ENCODE measurements around the gene TBL2.
A peak's percentile ranks its signal among the peaks of the same experiment; 100 is the strongest.
"Not testable (repeated sequence)": the region's sequence is repeated elsewhere in the genome, so short reads cannot be mapped to it uniquely, and the experiment has no call there.

Gene TBL2

DNA sequence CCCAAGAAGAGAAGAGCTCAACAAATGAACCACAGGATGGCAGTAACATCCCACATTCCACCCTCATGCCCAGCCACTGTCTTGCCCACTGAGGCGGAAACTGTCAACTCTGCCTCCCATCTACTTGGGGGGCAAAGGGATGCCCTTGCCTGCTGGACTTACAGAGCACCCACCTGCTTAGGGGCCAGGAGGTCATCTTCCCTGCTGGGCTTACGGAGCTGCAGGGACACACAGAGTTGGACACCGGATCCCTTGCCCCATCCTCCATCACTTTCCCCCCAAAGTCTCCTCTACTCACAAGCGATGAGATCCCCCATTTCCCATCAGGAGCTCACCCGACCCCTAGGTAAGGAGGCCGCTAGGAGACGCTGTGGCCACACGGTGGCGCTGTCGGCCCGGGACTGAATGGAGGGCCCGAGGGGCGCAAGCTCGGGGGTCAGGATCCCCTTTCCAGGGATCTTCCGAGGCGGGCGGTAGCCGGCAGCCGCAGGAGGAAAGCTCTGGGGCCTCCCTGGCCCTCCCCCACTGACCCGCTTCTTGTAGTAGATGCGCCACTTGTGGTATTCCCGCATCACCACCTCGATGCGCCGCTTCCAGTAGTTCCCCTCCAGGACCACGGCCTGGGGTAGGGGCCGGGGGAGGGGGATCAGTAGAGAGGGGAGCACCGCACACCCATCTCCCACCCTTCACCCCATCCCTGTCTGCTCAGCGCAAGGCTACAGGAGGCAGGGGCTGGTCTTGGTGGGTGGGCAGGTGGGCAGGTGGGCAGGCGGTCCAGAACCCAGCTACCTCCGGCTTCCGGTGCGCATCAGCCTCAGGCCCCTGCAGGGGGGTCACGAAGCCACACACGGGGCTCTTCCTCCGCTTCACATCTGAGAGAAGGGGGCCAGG is 28.7 kb upstream of the TBL2 start:
- peak; percentile 74 for DNase-seq (ENCODE audit: low read depth, low spot score)

DNA sequence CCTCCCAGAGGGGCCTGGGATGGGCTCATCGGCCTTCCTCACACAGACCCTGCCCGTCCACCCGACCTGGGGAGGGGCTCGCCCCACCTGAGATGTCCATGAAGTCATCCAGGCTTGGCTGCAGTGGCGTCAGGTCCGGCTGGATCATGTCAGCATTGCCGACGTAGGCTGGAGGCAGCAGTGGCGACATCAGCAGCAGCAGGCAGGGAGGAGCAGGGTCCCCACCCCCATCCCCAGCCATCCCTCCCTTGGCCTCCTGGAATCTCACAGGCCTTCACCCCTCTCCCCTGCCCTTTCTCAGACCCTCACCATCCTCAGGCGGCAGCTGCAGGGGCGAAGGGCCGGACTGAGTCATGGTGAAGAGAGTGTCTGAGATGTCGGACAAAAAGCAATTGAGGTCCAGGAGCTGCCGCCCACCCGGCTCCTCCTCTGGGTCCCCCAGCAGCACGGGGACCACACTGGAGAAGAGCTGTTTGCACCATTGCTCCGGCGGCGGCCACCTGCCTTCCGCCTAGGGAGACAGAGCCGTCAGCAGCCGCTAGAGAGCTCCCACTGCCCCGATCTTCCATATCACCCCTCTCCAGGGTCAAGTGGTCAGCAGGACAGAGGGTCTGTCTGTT is 27.3 kb upstream of the TBL2 start:
- no peak for DNase-seq (ENCODE audit: low read depth, low spot score)

DNA sequence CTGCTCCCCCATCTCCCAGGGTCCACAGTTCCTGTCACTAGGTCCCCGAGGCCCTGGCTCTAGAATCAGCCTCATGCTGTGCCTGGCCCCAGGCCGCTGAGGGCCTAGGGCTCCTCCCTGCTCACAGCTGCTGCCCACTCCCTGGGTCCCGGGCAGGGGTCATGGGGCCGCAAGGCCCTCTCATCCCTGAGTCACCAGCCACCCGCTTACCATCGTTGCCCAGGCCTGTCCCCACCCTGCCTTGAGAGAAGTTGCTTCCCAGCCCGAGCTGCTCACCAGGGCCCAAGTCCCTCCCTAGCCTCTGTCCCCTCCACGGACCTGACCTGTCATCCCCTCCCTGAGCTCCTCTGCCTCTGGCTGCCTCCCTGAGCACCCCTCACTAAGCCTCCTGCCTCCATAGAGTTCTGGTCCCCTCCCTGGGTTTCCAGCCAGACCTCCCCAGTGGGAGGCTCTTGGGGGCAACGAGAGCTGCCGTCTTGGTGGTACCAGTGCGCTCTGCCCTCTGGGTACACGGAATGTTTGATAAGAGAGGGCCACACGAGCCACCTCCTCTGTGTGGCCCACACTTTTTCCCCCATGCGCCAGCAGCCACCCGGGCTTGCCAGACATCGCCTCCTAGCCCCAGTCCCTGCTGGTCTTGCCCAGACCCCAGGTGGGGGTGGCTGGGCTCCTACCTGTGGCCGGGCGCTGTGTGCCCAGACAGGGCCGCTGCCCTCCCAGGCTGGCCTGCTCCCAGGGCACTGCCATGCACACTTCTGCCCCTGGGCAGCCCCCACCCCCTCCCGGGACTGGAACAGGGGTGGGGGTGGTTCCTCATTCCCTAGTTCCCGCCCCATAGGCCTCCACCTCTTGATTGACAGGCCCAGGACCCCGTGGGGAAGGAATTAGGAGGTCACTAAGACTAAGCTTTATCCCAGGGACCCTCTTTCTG is 24.6 kb upstream of the TBL2 start:
- no peak for DNase-seq (ENCODE audit: low read depth, low spot score)

DNA sequence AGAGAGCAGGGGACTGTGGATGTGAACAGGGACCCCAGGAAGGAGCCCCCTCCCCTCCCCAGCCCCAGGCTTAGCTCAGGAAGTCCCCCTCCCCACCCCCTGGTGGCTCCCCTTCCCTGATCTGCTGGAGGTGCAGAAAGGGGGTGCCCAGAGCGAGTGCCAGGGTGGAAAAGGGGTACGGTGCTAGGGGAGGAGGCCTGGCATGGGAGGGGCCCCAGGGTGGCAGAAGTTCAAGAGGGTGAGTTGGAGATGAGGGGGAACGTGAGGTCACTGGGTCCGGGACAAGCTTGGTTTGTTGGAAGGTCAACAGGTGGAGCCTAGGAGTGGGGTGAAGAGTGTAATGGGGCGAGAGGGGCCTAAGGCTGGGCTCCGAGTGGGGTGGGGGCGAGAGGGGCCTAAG is 21.5 kb upstream of the TBL2 start:
- no peak for DNase-seq (ENCODE audit: low read depth, low spot score)

DNA sequence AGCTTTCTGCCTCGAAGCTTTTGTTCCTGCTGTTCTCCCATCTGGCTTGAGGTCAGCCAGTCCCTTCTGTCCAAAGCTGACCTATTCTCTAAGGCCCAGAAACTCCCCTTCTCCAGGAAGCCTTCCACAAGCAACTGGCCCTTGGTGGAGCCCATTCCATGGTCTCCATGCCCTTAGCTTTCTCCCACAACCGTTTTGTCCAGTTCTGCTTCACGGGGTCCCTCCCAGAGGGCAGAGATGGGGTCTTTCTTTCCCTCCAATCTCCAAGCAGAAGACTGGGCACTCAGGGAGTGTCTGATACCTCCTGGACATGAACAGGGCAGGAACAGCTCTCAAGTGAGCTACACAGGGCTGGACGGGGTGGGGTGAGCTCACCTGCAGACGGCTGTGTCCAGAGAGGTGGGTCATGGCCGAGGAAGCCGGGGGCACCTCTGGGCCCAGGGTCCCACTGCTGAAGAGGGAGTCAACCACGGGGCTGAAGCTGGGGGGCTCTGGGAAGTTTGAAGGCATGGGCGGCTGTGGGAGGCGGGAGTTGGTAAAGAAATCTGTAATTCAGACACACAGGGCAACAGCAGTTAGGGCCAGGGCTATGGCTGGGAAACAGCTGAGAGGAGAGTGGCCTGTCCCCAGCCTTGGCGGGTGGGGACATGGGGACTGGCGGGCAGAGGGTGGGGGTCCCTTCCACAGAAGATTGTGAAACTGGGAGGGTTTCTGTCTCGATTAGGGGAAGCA is 20.9 kb upstream of the TBL2 start:
- no peak for DNase-seq (ENCODE audit: low read depth, low spot score)

DNA sequence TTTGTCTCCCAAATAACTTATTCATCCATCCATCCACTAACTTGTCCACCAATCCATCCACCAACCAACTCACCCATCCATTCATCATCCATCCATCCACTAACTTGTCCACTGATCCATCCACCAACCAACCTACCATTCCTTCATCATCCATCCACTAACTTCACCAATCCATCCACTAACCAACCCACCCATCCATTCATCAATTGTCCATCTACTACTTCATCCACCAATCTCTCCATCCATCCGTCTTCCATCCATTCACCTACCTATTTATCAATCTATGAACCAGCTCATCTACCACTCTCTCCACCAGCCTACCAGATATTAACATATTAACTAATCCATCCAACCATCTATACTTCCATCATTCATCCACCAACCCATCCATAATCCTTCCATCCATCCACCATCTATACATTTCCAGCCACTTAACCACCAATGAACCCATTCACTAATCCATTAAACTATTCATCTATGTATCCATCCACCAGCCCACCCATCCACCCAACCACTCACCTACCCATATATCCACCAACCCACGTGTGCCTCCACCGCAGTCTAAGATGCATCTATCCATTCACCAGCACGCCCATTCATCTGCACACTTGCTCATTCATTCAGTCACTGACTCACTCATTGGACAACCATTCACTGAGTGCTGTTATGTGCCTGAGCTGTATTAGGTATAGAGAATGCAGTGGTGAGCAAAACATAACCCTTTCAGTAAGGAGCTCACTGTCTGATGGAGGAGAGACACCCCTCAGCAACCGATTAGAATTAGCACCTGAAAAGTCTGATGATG is 19.8 kb upstream of the TBL2 start:
- DNase-seq (ENCODE audit: low read depth, low spot score) = no peak

DNA sequence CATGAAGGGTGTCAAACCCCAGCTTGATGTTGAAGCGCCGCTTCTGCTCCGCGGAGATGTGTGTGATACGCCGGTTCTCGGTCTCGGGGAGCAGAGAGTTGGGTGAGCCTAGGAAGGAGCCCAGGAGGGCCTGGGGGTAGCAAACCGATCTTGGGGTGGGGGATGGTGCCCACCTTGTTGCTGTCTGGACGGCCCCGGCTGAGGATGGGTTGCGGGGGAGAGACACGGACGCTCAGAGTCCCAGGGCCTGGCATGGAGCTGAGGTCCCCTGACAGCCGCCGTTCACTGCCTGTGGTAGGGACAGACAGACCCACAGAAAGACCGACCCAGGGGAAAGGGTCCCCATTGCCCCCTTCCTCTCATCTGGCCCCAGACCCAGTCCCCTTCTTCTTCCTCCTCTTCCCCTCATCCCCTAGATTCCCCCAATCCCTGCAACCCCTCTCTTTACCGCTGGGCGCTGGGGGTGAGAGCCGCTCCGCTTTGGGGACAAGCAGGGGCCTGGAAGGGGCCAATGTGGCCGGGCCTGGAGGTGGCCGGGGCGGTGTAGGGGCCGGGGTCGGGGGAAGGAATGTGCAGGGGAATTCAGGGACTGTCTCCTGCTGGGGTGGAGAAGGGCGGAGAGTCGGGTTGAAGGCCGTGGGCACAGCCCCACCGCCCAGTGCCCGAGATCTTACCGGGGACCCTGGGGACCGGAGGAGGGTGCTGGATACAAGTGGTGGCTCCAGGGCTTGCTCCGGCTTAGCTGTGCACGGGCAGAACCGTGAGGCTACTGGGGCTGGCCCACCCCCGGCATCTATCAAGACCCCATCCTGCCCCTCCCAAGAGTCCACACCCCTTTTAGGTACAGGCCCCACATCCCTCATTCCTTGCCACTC is 18.0 kb upstream of the TBL2 start:
- no peak for DNase-seq (ENCODE audit: low read depth, low spot score)

DNA sequence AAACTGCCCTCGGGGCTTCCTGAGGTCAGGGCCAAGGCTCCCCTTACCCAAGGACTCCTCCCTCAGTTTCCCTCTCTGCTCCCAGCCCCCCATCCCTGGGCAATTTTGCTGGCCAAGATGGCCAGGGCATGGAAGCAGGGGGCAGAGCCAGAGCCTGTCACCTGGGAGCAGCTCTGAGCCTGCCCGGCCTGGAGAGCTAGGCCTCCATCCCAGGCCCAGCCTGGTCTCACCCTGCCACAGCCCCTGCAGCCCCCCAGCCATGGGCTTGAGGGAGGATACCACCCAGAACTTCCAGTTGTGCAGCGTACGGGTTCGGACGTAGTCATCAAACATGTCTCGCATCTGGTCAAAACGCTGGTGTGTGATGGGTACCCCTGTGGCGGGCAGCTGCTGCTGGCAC is 17.0 kb upstream of the TBL2 start:
- no peak for DNase-seq (ENCODE audit: low read depth, low spot score)

DNA sequence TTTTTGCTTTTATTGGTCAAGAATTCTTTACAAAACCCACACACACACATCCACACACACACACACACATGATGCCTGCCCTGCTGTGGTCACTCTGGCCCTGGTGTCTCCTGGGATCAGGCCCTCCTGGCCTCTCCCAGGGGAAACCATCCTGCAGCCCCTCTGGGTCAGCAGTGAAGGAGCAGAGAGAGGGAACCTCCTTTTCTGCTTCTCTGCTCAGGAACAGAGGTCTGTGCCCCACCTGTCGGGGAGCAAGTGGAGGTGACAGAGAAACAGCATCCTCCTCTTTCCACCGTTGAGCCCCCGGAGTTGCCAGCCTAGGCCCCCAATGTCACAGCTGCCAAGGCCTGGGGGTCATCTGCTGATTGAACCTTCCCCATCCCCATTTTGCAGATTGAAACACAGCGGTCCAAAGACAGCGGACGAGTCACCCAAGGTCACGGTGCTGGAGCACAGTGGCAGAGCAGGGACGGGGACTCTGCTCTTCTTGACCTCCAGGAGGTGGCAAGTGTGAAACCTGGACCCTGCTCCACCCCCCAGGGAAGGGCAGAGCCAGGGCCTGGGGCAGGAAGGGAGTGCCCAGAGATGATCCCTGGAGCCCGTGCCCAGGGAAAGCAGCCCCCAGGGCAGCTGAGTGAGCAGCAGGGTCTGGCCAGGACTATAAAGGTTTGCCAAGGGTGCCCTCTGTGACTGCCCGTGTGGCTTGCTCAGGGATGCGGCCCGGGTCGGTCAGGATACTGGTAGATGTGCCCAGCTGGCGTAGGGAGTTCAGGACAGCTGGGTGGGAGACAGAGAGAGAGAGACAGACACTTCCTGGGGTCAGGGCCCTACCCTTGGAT is 15.0 kb upstream of the TBL2 start:
- DNase-seq (ENCODE audit: low read depth, low spot score) = no peak

DNA sequence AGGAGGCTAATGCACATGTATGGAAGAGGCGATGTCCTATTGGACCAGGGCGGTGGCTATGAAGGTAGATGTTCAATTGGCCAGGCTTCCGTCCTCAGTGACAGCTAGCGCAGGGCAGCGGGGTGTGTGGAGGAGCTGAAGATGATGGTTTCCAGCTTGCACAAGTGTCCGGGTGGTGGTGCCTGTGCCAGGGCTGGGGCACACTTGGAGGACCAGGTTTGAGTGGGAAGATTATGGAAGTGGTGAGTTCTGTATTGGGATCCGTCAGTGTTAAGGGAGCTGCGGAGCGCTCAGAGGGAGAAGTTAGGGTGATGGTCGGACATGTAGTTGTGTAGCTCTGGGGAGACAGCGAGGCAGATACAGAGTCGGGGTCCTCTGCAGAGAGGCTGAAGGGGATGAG is 8.5 kb upstream of the TBL2 start:
- DNase-seq (ENCODE audit: low read depth, low spot score) = no peak

DNA sequence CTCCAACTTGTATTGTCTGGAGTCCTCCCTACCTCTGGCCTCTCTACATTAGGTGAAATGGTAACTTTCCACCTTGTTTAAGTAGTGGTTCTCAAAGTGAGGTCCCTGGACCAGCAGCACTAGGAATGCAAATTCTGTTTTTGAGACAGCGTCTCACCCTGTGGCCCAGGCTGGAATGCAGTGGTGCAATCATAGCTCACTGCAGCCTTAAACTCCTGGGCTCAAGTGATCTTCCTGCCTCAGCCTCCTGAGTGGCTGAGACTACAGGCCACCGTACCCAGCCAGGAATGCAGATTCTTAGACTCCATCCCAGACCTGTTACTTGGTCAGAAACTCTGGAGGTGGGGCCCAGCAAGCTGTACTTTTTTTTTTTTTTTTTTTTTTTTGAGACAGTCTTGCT is 6.8 kb upstream of the TBL2 start:
- no peak for DNase-seq (ENCODE audit: low read depth, low spot score)

DNA sequence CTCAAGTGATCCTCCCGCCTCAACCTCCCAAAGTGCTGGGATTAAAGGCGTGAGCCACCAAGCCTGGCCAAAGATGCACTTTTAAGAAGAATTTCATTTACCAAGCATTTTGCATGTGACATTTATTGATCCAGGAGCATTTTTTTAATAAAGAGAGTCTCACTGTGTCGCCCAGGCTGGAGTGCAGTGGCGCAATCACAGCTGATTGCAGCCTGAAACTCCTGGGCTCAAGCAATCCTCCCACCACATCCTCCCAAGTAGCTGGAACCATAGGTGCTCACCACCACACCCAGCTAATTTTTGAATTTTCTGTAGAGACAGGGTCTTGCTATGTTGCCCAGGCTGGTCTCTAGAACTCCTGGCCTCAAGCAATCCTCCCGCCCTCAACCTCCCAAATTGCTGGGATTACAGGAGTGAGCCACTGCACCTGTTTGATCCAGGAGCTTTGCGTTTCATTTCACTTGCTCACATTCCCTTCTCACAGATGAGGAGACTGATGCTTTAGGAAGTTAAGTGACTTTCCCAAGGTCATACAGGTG is 4.4 kb upstream of the TBL2 start:
- DNase-seq (ENCODE audit: low read depth, low spot score) = no peak

DNA sequence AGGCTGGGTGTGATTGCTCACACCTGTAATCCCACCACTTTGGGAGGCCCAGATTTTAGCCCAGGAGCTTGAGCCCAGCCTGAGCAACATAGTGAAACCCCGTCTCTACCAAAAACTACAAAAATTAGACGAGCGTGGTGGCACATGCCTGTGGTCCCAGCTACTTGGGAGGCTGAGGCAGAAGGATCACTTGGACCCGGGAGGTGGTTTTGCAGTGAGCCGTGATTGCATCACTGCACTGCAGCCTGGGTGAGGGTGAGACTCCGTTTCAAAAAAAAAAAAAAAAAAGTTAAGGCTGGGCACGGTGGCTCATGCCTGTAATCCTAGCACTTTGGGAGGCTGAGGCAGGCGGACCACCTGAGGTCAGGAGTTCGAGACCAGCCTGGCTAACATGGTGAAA is 2.6 kb upstream of the TBL2 start:
- DNase-seq (ENCODE audit: low read depth, low spot score) = not testable (repeated sequence)

DNA sequence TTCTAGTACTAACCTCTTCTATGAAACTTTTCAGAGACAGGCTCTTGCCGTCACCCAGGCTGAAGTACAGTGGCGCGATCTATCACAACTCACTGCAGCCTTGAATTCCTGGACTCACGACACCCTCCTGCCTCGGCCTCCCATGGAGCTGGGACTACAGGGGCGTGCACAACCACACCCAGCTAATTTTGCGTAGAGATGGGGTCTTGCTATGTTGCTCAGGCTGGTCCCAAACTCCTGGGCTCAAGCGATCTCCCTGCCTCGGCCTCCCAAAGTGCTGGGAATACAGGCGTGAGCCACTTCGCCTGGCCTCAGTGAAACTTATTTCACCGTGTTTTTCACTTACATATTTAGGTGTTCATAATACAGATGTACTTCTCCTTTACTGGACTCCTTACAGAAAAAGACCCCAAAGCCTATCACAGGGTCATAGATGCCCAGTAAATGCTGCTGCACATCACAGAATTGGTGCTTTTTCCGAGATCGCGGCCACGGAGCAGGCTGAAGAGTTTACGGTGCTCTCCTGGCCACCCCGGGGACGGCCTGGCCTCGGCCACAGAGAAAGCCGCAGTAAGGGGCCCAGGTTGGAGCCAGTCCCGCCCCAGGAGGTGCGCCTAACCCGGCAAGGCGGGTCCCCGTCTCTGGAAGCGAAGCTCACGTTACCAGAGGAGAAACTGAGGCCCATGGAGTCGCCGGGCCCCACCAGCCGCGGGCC is 595 bp downstream of the TBL2 start:
- no peak for DNase-seq (ENCODE audit: low read depth, low spot score)

DNA sequence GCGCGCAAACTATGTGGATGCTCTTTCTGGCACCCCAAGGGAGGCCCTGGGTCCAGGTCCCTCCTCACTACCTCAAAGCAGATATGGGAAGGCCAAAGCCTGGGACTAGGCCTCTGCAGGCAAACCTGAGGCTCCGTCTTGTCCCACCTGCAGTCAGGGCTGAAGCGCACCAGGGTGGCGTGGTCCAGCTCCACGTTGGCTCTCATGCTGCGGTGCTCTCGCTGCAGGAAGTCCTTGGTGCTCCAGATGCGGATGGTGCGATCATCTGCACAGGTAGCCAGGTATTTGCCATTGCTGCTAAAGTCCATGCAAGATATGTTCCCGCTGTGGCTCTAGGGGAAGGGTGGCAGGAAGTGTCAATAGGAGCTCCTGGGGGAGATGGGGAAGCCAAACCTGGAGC is 4.6 kb downstream of the TBL2 start:
- DNase-seq (ENCODE audit: low read depth, low spot score) = no peak

DNA sequence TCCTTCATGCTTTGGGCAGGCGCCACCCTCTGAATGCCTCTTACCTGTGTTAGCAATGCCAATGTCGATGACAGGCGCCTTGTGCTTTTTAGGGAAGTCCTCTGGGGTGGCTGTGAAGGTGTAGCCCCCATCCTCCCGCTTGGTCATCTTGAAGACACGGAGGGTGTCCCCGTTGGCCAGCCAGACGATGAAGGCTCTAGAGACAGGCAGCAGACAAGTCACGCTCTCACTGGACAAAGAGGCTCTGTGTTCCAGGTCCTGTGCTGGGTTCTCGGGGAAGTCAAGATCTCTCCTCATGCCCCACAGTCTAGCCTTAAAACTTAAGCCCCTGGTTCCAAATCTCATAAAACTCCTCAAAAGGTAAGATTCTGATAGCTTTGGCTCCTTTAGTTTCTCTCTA is 5.1 kb downstream of the TBL2 start:
- no peak for DNase-seq (ENCODE audit: low read depth, low spot score)

DNA sequence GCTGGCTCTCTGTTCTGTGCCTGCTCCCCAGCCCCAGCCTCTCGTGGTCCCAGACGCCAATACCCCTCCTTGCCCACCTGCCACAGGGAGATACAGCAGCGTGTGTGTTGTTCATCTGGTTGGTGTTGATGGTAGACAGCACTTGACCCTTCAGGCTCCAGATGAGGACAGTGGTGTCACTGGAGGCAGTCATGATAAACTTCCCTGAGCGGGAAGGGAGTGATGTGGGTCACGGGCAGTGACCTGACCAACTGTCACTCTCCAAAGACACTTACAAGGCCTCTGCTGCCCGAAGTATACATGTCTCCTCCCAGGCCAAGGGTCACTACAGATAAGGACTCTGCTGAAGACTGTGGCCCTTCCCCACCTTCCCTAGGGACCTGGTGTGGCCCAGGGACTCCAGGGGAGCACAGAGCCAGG is 5.6 kb downstream of the TBL2 start:
- DNase-seq (ENCODE audit: low read depth, low spot score) = no peak

DNA sequence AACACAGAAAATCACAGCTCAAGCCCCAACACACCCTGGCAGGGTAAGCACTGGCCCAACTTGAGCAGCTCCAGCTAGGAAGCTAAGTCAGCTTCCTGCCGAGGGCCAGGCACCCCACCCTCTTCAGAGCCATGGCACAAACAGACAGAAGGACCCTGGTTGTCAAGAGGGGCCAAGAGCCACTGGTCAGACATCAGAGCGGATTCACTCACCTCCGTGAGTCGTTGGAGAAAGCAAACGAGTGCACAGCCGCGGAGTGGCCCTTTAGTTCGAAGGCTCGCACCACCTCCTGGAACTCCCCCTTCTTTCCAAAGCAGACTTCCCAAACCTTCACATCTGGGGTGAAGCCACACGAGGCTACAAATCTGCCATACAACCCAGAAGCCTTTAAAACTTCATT is 7.4 kb downstream of the TBL2 start:
- DNase-seq (ENCODE audit: low read depth, low spot score) = no peak
